ENCODE measurements around the gene CPHXL.

Gene CPHXL

DNA sequence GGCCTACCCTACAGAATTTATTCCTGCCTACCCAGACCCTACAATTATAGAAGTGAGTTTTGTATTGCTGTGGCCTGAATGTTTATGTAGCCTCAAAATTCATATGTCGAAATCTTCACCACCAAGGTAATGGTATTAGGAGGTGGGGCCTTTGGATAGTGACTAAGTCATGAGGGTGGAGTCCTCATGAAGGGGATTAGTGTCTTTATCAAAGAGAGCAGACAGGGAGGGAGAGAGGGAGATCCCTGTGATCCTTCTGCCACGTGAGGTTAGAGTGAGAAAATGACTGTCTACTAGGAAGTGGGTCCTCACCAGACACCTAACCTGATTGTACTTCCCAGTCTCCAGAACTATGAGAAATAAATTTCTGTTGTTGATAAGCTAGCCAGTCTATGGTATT lies 24.0 kb downstream of the CPHXL start:
- TF ChIP-seq RAD21 (IDR thresholded peaks at IDR 0.05; ENCODE audit: low read depth) (no peak), TCF12 (IDR thresholded peaks at IDR 0.05; ENCODE audit: low read depth) (no peak), YY1 (IDR thresholded peaks at IDR 0.05; ENCODE audit: low read depth) (no peak), CREB1 (IDR thresholded peaks at IDR 0.05; ENCODE audit: low read depth) (no peak), NFIC (IDR thresholded peaks at IDR 0.05) (no peak), CEBPB (IDR thresholded peaks at IDR 0.05) (no peak), EP300 (IDR thresholded peaks at IDR 0.05; ENCODE audit: borderline replicate concordance) (no peak), EGR1 (IDR thresholded peaks at IDR 0.05) (no peak), ZBTB7A (IDR thresholded peaks at IDR 0.05; ENCODE audit: low read depth) (no peak), FOXM1 (IDR thresholded peaks at IDR 0.05; ENCODE audit: borderline replicate concordance, low read depth) (no peak), TEAD4 (IDR thresholded peaks at IDR 0.05) (no peak), TAF1 (IDR thresholded peaks at IDR 0.05; ENCODE audit: low read depth) (no peak)
- TF ChIP-seq, protein P1, sequence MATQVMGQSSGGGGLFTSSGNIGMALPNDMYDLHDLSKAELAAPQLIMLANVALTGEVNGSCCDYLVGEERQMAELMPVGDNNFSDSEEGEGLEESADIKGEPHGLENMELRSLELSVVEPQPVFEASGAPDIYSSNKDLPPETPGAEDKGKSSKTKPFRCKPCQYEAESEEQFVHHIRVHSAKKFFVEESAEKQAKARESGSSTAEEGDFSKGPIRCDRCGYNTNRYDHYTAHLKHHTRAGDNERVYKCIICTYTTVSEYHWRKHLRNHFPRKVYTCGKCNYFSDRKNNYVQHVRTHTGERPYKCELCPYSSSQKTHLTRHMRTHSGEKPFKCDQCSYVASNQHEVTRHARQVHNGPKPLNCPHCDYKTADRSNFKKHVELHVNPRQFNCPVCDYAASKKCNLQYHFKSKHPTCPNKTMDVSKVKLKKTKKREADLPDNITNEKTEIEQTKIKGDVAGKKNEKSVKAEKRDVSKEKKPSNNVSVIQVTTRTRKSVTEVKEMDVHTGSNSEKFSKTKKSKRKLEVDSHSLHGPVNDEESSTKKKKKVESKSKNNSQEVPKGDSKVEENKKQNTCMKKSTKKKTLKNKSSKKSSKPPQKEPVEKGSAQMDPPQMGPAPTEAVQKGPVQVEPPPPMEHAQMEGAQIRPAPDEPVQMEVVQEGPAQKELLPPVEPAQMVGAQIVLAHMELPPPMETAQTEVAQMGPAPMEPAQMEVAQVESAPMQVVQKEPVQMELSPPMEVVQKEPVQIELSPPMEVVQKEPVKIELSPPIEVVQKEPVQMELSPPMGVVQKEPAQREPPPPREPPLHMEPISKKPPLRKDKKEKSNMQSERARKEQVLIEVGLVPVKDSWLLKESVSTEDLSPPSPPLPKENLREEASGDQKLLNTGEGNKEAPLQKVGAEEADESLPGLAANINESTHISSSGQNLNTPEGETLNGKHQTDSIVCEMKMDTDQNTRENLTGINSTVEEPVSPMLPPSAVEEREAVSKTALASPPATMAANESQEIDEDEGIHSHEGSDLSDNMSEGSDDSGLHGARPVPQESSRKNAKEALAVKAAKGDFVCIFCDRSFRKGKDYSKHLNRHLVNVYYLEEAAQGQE (IDR thresholded peaks at IDR 0.05; ENCODE audit: low read depth) = no peak
- TF ChIP-seq, protein P2, sequence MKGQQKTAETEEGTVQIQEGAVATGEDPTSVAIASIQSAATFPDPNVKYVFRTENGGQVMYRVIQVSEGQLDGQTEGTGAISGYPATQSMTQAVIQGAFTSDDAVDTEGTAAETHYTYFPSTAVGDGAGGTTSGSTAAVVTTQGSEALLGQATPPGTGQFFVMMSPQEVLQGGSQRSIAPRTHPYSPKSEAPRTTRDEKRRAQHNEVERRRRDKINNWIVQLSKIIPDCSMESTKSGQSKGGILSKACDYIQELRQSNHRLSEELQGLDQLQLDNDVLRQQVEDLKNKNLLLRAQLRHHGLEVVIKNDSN (IDR thresholded peaks at IDR 0.05) = no peak
- TF ChIP-seq, protein P3, sequence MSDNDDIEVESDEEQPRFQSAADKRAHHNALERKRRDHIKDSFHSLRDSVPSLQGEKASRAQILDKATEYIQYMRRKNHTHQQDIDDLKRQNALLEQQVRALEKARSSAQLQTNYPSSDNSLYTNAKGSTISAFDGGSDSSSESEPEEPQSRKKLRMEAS (IDR thresholded peaks at IDR 0.05) = no peak

DNA sequence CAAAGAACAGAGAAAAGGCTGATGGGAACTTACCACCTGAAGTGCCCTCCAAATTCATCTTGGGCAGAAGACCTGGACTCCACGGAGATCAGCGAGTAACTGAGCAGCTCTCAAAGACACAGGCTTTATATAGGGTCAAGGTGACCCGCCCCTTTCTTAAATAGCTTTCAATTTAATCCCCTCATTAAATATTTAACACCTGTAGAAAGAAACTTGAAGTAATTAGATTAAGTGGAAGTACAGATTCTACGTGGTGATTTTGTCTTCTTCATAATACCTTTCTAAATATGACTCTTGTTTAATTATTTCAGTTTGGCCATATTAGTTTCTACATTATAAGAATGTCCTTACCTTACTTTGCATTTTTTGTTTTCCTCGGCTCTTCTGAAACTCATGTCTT lies 24.9 kb downstream of the CPHXL start, which contains the start of gene DUXB:
TSS of gene DUXB (minus strand) at position 101 of the 400 bp plus-strand sequence. CDS start at position 58, 43 bp downstream.
- TF ChIP-seq TEAD4 (IDR thresholded peaks at IDR 0.05) = no peak
- no peak for TF ChIP-seq YY1 (IDR thresholded peaks at IDR 0.05; ENCODE audit: low read depth)
- no peak for TF ChIP-seq CREB1 (IDR thresholded peaks at IDR 0.05; ENCODE audit: low read depth)
- TF ChIP-seq RAD21 (IDR thresholded peaks at IDR 0.05; ENCODE audit: low read depth) = no peak

DNA sequence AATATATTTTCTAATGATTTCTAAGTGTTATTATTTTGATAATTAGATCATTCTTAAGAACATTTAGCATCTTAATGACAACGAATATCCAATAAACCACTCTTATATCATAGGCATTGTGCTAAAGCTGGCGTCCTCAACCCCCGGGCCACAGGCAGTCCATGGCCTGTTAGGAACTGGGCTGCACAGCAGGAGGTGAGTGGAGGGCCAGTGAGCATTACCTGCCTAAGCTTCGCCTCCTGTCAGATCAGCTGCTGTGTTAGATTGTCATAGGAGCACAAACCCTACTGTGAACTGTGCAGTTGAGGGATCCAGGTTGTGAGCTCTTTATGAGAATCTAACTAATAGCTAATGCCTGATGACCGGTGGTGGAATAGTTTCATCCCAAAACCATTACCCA lies 28.7 kb downstream of the CPHXL start:
- TF ChIP-seq CEBPB (IDR thresholded peaks at IDR 0.05) (no peak), EP300 (IDR thresholded peaks at IDR 0.05; ENCODE audit: borderline replicate concordance) (no peak), NFIC (IDR thresholded peaks at IDR 0.05) (no peak), TEAD4 (IDR thresholded peaks at IDR 0.05) (no peak), FOXM1 (IDR thresholded peaks at IDR 0.05; ENCODE audit: borderline replicate concordance, low read depth) (no peak), ZBTB7A (IDR thresholded peaks at IDR 0.05; ENCODE audit: low read depth) (no peak), TCF12 (IDR thresholded peaks at IDR 0.05; ENCODE audit: low read depth) (no peak), EGR1 (IDR thresholded peaks at IDR 0.05) (no peak), TAF1 (IDR thresholded peaks at IDR 0.05; ENCODE audit: low read depth) (no peak), CREB1 (IDR thresholded peaks at IDR 0.05; ENCODE audit: low read depth) (no peak), YY1 (IDR thresholded peaks at IDR 0.05; ENCODE audit: low read depth) (no peak), RAD21 (IDR thresholded peaks at IDR 0.05; ENCODE audit: low read depth) (no peak)
- TF ChIP-seq, protein P2 (IDR thresholded peaks at IDR 0.05) = no peak
- TF ChIP-seq, protein P3 (IDR thresholded peaks at IDR 0.05) = no peak
- TF ChIP-seq, protein P1 (IDR thresholded peaks at IDR 0.05; ENCODE audit: low read depth) = no peak

DNA sequence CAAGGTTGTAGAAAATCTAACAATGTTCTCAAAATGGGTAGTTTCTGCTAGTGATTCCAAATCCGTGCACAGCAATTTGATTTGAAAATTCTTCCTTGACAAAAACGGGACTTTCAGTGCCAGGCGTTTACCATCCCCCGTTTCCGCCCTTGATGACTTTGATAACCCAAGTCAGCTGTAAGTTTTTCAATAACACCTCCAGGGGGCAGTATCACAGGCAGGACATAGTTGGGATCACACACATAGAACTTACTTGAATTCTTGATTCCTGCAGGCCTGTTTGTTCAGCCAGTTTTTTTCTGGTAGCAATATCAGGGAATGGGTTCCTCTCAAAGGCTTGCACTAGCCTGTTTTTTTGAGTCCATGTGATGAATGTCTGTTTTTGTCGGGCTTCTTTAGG lies 30.6 kb downstream of the CPHXL start:
- TF ChIP-seq, protein P2 (IDR thresholded peaks at IDR 0.05) = no peak
- TF ChIP-seq, protein P3 (IDR thresholded peaks at IDR 0.05) = no peak
- TF ChIP-seq TCF12 (IDR thresholded peaks at IDR 0.05; ENCODE audit: low read depth) (no peak), CREB1 (IDR thresholded peaks at IDR 0.05; ENCODE audit: low read depth) (no peak), YY1 (IDR thresholded peaks at IDR 0.05; ENCODE audit: low read depth) (no peak), TEAD4 (IDR thresholded peaks at IDR 0.05) (no peak), FOXM1 (IDR thresholded peaks at IDR 0.05; ENCODE audit: borderline replicate concordance, low read depth) (no peak), NFIC (IDR thresholded peaks at IDR 0.05) (no peak), CEBPB (IDR thresholded peaks at IDR 0.05) (no peak), EGR1 (IDR thresholded peaks at IDR 0.05) (no peak), TAF1 (IDR thresholded peaks at IDR 0.05; ENCODE audit: low read depth) (no peak), ZBTB7A (IDR thresholded peaks at IDR 0.05; ENCODE audit: low read depth) (no peak), RAD21 (IDR thresholded peaks at IDR 0.05; ENCODE audit: low read depth) (no peak)
- TF ChIP-seq, protein P1 (IDR thresholded peaks at IDR 0.05; ENCODE audit: low read depth) = no peak

Measured in Ishikawa (cell line).